ENCODE measurements around the gene GLRA1. TPM values are rescaled to one million over a fixed set of nuclear protein-coding genes. Genes with fewer than 3 reads are reported as not detected.
"Not testable (repeated sequence)": the region's sequence is repeated elsewhere in the genome, so short reads cannot be mapped to it uniquely, and the experiment has no call there.

The GLRA1 gene
- total RNA-seq, 1 donor from 2014 or later: not detected

GRCh38 chr5:151856861-151857260 lies 67.8 kb downstream of the GLRA1 start:
- no peaks in the 10 kb centered on the region for H3K9me3 Mint-ChIP-seq
- H3K4me3 Mint-ChIP-seq: no peak overlapping the region
- no peaks in the 10 kb centered on the region for H3K27me3 Mint-ChIP-seq
- no peaks in the 10 kb centered on the region for H3K36me3 Mint-ChIP-seq (ENCODE audit: low read depth)
- intact Hi-C loops (cut with micrococcal nuclease): no loop called here
- H3K27ac Mint-ChIP-seq: no peak overlapping the region
- H3K4me1 Mint-ChIP-seq: no peaks in the 10 kb centered on the region
- DNase-seq: no peak

GRCh38 chr5:151855701-151856100 lies 69.0 kb downstream of the GLRA1 start:
- H3K27me3 Mint-ChIP-seq: no peaks in the 10 kb centered on the region
- intact Hi-C loops (cut with micrococcal nuclease): no loop called here
- no peaks in the 10 kb centered on the region for H3K9me3 Mint-ChIP-seq
- DNase-seq: no peak
- no peak overlapping the region for H3K4me3 Mint-ChIP-seq
- no peaks in the 10 kb centered on the region for H3K4me1 Mint-ChIP-seq
- H3K27ac Mint-ChIP-seq: no peak overlapping the region
- H3K36me3 Mint-ChIP-seq (ENCODE audit: low read depth): no peaks in the 10 kb centered on the region

- H3K9me3 Mint-ChIP-seq: no peaks in the 10 kb centered on the region
- no peaks in the 10 kb centered on the region for H3K4me1 Mint-ChIP-seq
- intact Hi-C loops (cut with micrococcal nuclease): no loop called here
- H3K27ac Mint-ChIP-seq: no peak overlapping the region
- H3K27me3 Mint-ChIP-seq: no peaks in the 10 kb centered on the region
- H3K4me3 Mint-ChIP-seq: no peak overlapping the region
- DNase-seq: no peak
- H3K36me3 Mint-ChIP-seq (ENCODE audit: low read depth): no peaks in the 10 kb centered on the region
Measured at GRCh38 chr5:151847871-151848270, 76.8 kb downstream of the GLRA1 start.

DNA sequence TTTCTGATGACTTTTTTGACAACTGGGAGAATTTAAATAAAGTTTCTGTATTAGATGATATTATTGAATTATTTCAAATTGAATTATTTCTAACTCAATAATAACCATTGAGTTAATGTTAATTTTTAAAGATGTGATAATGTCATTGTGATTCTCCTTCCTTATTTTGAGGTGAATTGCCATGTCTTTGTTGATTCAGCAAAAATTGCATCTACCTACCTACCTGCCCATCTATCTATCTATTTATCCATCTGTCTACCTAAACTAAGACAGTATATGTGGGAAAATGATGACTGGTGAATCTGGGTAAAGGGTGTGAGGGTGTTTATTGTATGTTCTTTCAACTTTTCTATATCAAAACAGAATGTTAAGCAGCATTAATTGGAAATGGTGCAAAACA lies 77.9 kb downstream of the GLRA1 start:
- no peak for DNase-seq
- Mint-ChIP-seq H3K27ac (no peak overlapping the region), H3K27me3 (no peaks in the 10 kb centered on the region), H3K4me3 (no peak overlapping the region), H3K36me3 (ENCODE audit: low read depth) (no peaks in the 10 kb centered on the region), H3K9me3 (no peaks in the 10 kb centered on the region), H3K4me1 (no peaks in the 10 kb centered on the region)
- intact Hi-C loops (cut with micrococcal nuclease): no loop called here

GRCh38 chr5:151832843-151833242 lies 91.8 kb downstream of the GLRA1 start:
- Mint-ChIP-seq H3K9me3 (peaks cover 22% of the 10 kb centered on the region), H3K36me3 (ENCODE audit: low read depth) (peaks cover 13% of the 10 kb centered on the region)
- H3K4me1 Mint-ChIP-seq; H3K4me3 Mint-ChIP-seq; H3K27me3 Mint-ChIP-seq; intact Hi-C loops (cut with micrococcal nuclease); DNase-seq; H3K27ac Mint-ChIP-seq: not testable (repeated sequence)

- intact Hi-C loops (cut with micrococcal nuclease): loop anchor here (10.0 kb wide), 1 partner anchor 675 kb away; no protein-coding TSS in a partner anchor
Measured at GRCh38 chr5:151829370-151829769, 95.3 kb downstream of the GLRA1 start.

GRCh38 chr5:151825445-151825844 lies 99.2 kb downstream of the GLRA1 start:
- intact Hi-C loops (cut with micrococcal nuclease): loop anchor here (1.0 to 10.0 kb wide), 2 partner anchors 318 to 679 kb away; no protein-coding TSS in a partner anchor
- Mint-ChIP-seq H3K4me1 (no peaks in the 10 kb centered on the region), H3K9me3 (peaks cover under 1% of the 10 kb centered on the region), H3K27me3 (no peaks in the 10 kb centered on the region), H3K36me3 (ENCODE audit: low read depth) (peaks cover 3% of the 10 kb centered on the region), H3K4me3 (no peak overlapping the region), H3K27ac (no peak overlapping the region)
- peak; percentile 77 for DNase-seq

More at GRCh38 chr5:151829370-151829769, 95.3 kb downstream of the GLRA1 start:
- Mint-ChIP-seq H3K27ac (no peak overlapping the region), H3K36me3 (ENCODE audit: low read depth) (peaks cover 16% of the 10 kb centered on the region), H3K9me3 (peaks cover 12% of the 10 kb centered on the region), H3K4me1 (no peaks in the 10 kb centered on the region), H3K27me3 (no peaks in the 10 kb centered on the region), H3K4me3 (no peak overlapping the region)
- no peak for DNase-seq

GRCh38 chr5:151822141-151822540 lies 102.5 kb downstream of the GLRA1 start:
- H3K27me3 Mint-ChIP-seq: no peaks in the 10 kb centered on the region
- H3K9me3 Mint-ChIP-seq: no peaks in the 10 kb centered on the region
- DNase-seq: no peak
- peaks cover 5% of the 10 kb centered on the region for H3K36me3 Mint-ChIP-seq (ENCODE audit: low read depth)
- intact Hi-C loops (cut with micrococcal nuclease): loop anchor here (10.0 kb wide), 1 partner anchor 683 kb away; no protein-coding TSS in a partner anchor
- no peak overlapping the region for H3K27ac Mint-ChIP-seq
- no peaks in the 10 kb centered on the region for H3K4me1 Mint-ChIP-seq
- H3K4me3 Mint-ChIP-seq: no peak overlapping the region

GRCh38 chr5:151820903-151821302 lies 103.7 kb downstream of the GLRA1 start:
- Mint-ChIP-seq H3K4me1 (no peaks in the 10 kb centered on the region), H3K36me3 (ENCODE audit: low read depth) (peaks cover 10% of the 10 kb centered on the region), H3K27me3 (no peaks in the 10 kb centered on the region), H3K9me3 (no peaks in the 10 kb centered on the region), H3K27ac (no peak overlapping the region), H3K4me3 (no peak overlapping the region)
- intact Hi-C loops (cut with micrococcal nuclease): loop anchor here (10.0 kb wide), 1 partner anchor 684 kb away; no protein-coding TSS in a partner anchor
- peak; percentile 33 for DNase-seq

- intact Hi-C loops (cut with micrococcal nuclease): loop anchor here (10.0 kb wide), 1 partner anchor 685 kb away; no protein-coding TSS in a partner anchor
- Mint-ChIP-seq H3K36me3 (ENCODE audit: low read depth) (peaks cover 10% of the 10 kb centered on the region), H3K4me1 (no peaks in the 10 kb centered on the region)
Measured at GRCh38 chr5:151820271-151820670, 104.4 kb downstream of the GLRA1 start.

DNA sequence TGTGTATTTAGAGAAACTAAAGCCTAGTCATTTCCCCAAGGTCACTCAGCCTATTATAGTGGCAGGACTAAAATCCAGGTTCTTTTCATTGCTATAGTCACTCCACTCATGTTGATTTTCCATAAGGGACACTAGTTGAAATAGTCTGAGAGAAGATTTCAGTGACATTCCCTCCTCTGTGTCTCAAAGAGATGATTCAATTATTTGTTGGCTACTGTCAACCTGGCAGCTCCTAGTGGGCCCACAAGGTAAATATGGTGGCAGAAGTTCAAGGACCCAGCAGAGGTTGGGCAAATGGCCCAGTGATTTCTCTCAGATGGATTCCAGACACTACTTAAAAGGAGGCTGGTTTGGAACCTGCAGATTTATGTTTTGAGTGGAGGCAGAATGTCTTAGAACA lies 104.8 kb downstream of the GLRA1 start:
- DNase-seq: no peak
- no peak overlapping the region for H3K4me3 Mint-ChIP-seq
- H3K4me1 Mint-ChIP-seq: no peaks in the 10 kb centered on the region
- no peak overlapping the region for H3K27ac Mint-ChIP-seq
- H3K27me3 Mint-ChIP-seq: no peaks in the 10 kb centered on the region
- H3K36me3 Mint-ChIP-seq (ENCODE audit: low read depth): peaks cover 11% of the 10 kb centered on the region
- intact Hi-C loops (cut with micrococcal nuclease): loop anchor here (10.0 kb wide), 1 partner anchor 685 kb away; no protein-coding TSS in a partner anchor
- H3K9me3 Mint-ChIP-seq: no peaks in the 10 kb centered on the region

More at GRCh38 chr5:151820271-151820670, 104.4 kb downstream of the GLRA1 start:
- Mint-ChIP-seq H3K27me3 (no peaks in the 10 kb centered on the region), H3K4me3 (no peak overlapping the region), H3K9me3 (no peaks in the 10 kb centered on the region), H3K27ac (no peak overlapping the region)
- DNase-seq: no peak

DNA sequence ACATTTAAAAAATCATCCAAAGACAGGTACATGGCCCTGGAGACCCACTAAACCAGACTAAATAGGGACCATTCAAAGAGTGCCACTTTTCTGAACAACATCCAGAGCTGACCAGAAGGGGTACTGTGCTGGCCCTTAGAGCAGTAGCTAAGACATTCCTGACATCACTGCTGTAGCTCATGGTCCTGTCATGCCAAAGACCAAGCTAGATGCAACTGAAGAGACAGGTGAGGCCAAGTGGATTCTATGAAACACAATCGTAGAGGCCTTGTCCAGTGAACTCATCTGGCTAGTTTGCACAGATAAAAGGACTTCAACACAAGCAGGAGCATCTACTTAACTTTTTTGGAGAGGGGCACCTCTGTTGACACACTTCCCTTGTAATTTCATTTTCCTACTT lies 109.6 kb downstream of the GLRA1 start:
- no peak for DNase-seq
- peaks cover 8% of the 10 kb centered on the region for H3K4me1 Mint-ChIP-seq
- no peaks in the 10 kb centered on the region for H3K27me3 Mint-ChIP-seq
- no peak overlapping the region for H3K27ac Mint-ChIP-seq
- H3K36me3 Mint-ChIP-seq (ENCODE audit: low read depth): peaks cover 49% of the 10 kb centered on the region
- H3K4me3 Mint-ChIP-seq: no peak overlapping the region
- H3K9me3 Mint-ChIP-seq: peaks cover 5% of the 10 kb centered on the region
- intact Hi-C loops (cut with micrococcal nuclease): no loop called here

DNA sequence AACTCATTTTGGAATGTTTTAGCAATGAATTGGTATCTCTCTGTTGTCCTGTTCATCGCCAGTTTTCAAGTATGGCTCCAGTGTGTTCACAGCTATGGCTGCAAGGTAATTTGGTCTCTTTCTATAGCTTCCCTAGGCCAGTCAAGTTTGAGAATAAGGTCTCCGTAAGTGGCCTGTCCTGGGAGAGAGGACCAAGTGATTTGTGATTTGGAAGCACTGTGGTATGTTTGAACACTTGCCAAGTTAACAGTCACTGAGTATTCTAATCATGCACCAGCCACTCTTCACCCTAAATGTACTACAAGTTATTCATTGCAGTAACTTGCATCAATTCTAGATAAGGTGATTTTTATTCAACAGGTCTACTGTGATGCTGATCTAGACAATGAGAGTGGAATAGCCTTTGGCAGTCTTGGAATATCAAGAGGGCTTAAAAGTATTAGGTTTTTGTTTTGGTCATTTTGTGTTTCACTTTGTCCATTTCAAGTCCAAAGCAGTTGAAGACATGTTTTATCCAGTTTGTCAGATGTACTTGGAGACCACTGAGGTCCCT lies 111.8 kb downstream of the GLRA1 start:
- intact Hi-C loops (cut with micrococcal nuclease): no loop called here
- Mint-ChIP-seq H3K9me3 (peaks cover 5% of the 10 kb centered on the region), H3K27me3 (no peaks in the 10 kb centered on the region), H3K4me1 (peaks cover 12% of the 10 kb centered on the region), H3K4me3 (no peak overlapping the region), H3K27ac (no peak overlapping the region), H3K36me3 (ENCODE audit: low read depth) (peaks cover 70% of the 10 kb centered on the region)
- no peak for DNase-seq

GRCh38 chr5:151811593-151812321 lies 112.9 kb downstream of the GLRA1 start:
- Mint-ChIP-seq H3K9me3 (peaks cover 5% of the 10 kb centered on the region), H3K27me3 (no peaks in the 10 kb centered on the region), H3K4me1 (peaks cover 12% of the 10 kb centered on the region), H3K4me3 (no peak overlapping the region), H3K27ac (no peak overlapping the region), H3K36me3 (ENCODE audit: low read depth) (peaks cover 74% of the 10 kb centered on the region)
- no peak for DNase-seq
- intact Hi-C loops (cut with micrococcal nuclease): no loop called here
